ENCODE data around the gene PLCL1.

Gene PLCL1

DNA sequence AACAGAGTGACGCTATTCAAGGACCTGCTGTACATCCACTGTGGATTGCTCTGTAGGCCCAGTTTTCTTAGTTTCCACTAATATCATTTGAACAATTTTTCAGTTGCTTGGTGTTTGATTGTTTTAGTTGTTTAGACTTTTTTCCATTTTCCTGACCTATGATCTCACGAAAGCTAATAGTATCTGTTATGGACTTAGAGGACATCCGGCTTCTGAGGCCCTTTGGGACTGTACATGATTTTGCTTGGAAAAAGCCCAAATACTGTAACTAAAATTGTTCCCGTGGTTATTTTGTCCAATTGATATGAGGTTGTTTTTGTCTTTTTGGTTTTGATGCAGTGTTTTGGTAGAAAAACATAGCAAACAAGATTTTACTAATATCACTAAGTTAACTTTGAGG is 174.6 kb downstream of the PLCL1 start:
- no peak overlapping the region for H3K27ac ChIP-seq
- H3K4me3 ChIP-seq: no peak overlapping the region

- no peak overlapping the region for H3K4me3 ChIP-seq
- H3K27ac ChIP-seq: no peak overlapping the region
Observed at GRCh38 chr2:197982565-197982964, 178.2 kb downstream of the PLCL1 start.

- no peak overlapping the region for H3K27ac ChIP-seq
Observed at GRCh38 chr2:197985029-197985638, 180.7 kb downstream of the PLCL1 start.

GRCh38 chr2:197986977-197987376 is 182.6 kb downstream of the PLCL1 start:
- no peak overlapping the region for H3K4me3 ChIP-seq
- no peak overlapping the region for H3K27ac ChIP-seq

More at GRCh38 chr2:197985029-197985638, 180.7 kb downstream of the PLCL1 start:
- H3K4me3 ChIP-seq: no peak overlapping the region

DNA sequence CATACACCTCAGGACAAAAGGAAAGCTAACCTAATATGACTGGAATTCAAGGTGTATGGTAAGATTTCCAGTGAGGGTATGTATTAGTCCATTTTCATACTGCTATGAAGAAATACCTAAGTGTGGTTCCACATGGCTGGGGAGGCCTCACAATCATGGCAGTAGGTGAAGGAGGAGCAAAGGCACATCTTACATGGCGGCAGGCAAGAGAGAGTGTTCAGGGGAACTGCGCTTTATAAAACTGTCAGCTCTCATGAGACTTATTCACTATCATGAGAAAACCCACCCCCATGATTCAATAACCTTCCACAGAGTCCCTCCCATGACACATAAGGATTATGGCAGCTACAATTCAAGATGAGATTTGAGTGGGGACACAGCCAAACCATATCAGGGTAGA is 186.0 kb downstream of the PLCL1 start:
- no peak overlapping the region for H3K4me3 ChIP-seq
- no peak overlapping the region for H3K27ac ChIP-seq

- H3K4me3 ChIP-seq: no peak overlapping the region
- no peak overlapping the region for H3K27ac ChIP-seq
Observed at GRCh38 chr2:197992482-197993133, 188.2 kb downstream of the PLCL1 start.

- no peak overlapping the region for H3K4me3 ChIP-seq
- H3K27ac ChIP-seq: no peak overlapping the region
Observed at GRCh38 chr2:197993363-197993762, 189.0 kb downstream of the PLCL1 start.

DNA sequence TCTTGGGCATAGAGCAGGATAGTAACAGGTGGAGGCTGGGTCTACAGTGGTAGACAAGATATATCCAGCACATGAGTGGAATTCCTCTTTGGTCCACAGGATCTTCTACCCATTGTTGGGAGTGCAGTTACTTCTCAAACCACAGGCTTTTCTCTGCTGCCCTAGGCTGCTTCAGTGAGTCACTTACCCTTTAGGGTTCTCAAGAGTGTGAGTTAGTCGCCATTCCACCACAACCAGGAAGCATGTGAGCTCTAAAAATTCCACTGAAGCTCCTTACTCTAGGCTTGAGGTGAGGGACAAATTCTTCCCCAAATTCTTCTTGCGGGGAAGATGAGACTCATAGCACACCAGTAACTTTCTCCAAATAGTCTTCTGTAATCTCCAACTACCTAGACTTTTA is 189.4 kb downstream of the PLCL1 start:
- Histone ChIP-seq H3K27ac (no peak overlapping the region), H3K4me3 (no peak overlapping the region)

DNA sequence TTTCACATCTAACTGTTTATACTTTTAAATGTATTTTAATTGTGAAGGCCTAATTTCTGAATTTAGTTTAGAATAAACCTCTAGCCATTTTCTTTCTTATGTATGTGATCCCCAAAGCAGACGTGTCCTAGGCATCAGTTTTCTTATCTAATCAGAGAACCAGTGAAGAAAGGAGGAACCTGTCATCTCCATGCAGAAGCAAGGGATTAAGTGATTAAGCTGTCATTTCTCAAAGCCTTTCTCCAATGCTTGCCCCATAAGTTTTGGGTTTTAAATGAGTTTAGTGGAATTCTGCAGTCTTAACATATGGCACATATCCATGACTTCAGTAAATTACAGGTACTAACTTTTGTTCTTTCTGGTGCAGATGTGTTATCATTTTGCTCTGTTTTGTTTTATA is 190.4 kb downstream of the PLCL1 start:
- Histone ChIP-seq H3K27ac (no peak overlapping the region), H3K4me3 (no peak overlapping the region)

DNA sequence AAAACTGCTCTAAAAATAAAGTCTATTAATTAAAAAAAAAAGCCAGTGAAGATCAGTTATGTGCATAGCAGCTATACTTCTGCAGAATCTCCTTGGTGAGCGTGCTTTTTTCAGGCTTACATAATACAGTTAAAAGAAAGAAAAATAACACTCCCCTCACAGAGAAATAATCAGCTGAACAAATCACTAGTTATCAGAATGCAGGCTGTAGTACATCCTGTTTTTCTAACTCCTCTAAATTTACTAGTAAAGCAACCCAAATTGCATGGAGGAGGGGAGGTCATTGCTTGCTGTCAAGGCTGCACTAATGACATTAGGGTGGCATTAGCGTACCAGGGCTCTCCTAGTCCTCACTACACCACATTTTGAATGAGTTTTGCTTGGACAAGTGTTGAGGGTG is 192.2 kb downstream of the PLCL1 start:
- peak overlapping the region in 1 of 21 experiments; percentile 6 for H3K27ac ChIP-seq
- H3K4me3 ChIP-seq: no peak overlapping the region

DNA sequence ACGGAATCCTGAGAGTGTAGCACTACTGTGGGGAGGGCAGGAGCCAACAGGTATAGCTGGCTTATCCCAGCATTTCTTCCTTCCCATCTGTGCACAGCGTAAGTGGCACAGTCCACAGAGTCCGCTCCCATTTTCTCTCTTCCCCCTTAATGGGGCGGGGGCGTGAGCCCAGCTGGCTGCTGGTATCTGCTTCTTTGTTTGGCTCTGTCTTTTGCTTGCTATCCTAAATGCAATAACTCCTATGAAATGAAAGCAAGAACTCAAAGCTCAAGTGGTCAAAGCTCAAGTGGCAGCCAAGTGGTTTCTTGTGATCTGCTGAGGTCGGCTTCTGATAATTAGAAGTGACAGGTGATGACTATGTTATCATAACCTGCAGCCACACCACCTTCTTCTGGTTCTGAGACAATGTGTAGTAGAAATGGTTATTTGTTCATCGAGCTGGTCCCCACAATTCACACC is 192.7 kb downstream of the PLCL1 start:
- Histone ChIP-seq H3K27ac (peak overlapping the region in 2 of 21 experiments; percentile 19 to 32), H3K4me3 (no peak overlapping the region)

GRCh38 chr2:197998702-197999101 is 194.3 kb downstream of the PLCL1 start:
- H3K27ac ChIP-seq: no peak overlapping the region

GRCh38 chr2:198000417-198000816 is 196.0 kb downstream of the PLCL1 start:
- no peak overlapping the region for H3K4me3 ChIP-seq
- H3K27ac ChIP-seq: no peak overlapping the region

More at GRCh38 chr2:197998702-197999101, 194.3 kb downstream of the PLCL1 start:
- no peak overlapping the region for H3K4me3 ChIP-seq

- no peak overlapping the region for H3K4me3 ChIP-seq
- peak overlapping the region in 1 of 21 experiments; percentile 24 for H3K27ac ChIP-seq
Observed at GRCh38 chr2:198004173-198004572, 199.8 kb downstream of the PLCL1 start.

DNA sequence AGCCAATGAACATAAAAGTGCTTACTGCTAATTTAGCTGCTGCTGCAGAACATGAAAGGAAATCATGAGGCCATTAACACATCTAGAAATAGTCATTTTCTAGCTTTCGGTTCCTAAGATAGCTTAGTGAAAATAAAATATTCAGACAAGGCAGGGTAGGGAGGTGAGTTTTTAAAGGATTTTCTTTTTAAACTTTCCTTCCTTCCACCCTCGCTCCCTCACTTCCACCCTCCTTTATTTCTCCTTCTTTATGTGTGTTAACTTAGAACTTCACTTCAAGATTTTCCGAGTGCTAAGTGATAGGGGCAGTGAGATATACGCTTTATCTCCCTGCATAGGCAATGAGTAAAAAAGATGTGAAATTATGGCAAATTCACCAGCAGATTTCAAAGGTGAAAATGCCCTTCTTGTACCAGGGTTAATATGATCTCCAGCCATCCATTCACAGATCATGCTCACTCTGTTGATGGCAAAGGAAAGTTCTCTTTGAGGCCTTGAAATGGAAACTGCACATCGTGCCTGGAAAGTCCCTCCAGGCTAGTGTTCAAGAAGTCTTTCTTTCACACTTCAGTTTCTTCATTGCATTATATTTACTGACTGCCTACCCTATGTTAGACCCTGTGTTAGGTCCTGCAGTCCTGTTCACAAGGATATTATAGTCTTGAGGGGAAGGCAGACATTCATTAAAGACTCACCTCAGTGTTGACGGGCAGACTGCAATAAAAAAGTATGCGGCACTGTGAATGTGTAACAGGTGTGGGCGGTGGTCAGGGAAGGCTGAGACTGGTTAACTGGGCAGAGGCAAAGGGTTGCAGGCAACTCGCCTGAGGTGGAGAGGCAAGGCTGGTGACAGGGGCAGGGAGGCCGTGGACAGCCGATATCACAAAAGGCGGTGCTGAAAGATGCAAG is 200.8 kb downstream of the PLCL1 start:
- Histone ChIP-seq H3K4me3 (no peak overlapping the region), H3K27ac (peak overlapping the region in 6 of 21 experiments; percentile 17 to 73 (median 49))

- H3K27ac ChIP-seq: peak overlapping the region in 1 of 21 experiments; percentile 73
- no peak overlapping the region for H3K4me3 ChIP-seq
Observed at GRCh38 chr2:198006733-198007132, 202.3 kb downstream of the PLCL1 start.

GRCh38 chr2:198008230-198008629 is 203.8 kb downstream of the PLCL1 start:
- H3K4me3 ChIP-seq: no peak overlapping the region

GRCh38 chr2:198012025-198012424 is 207.6 kb downstream of the PLCL1 start:
- no peak overlapping the region for H3K27ac ChIP-seq

More at GRCh38 chr2:198008230-198008629, 203.8 kb downstream of the PLCL1 start:
- H3K27ac ChIP-seq: no peak overlapping the region

DNA sequence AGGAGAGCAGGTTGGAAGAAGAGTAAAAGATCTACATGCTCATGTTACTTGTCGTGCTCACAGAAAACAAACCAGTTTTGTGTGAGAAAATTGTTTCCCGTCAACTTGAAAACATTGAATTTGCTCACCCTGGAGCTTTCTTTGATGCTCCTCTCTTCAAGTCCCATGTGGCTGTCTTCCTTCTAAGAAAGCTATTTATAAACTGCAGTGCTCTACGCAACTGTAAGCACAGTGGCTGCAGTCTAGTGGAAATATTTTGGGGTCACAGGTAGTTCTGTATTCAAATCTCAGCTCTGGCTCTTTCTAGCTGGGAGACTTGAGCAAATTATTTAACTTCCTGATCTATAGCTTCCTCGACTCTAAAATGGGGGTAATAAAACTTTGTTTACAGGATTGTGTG is 211.8 kb downstream of the PLCL1 start:
- no peak overlapping the region for H3K27ac ChIP-seq
- H3K4me3 ChIP-seq: no peak overlapping the region

More at GRCh38 chr2:198012025-198012424, 207.6 kb downstream of the PLCL1 start:
- H3K4me3 ChIP-seq: no peak overlapping the region

GRCh38 chr2:198017068-198017467 is 212.7 kb downstream of the PLCL1 start:
- Histone ChIP-seq H3K27ac (no peak overlapping the region), H3K4me3 (no peak overlapping the region)
